PC-3 (cell line): ENCODE results near the gene CYTIP. TPM values are rescaled to one million over a fixed set of nuclear protein-coding genes. Genes with fewer than 3 reads are reported as not detected.
A peak's percentile ranks its signal among the peaks of the same experiment; 100 is the strongest.
"Not testable (repeated sequence)": the region's sequence is repeated elsewhere in the genome, so short reads cannot be mapped to it uniquely, and the experiment has no call there.

Source experiments
- ATAC-seq: fragments of 200-7000 bp; cut with Tn5 transposase; 2 replicates; pipeline ENCODE4 v1.9.1; 2020; ENCODE audit warnings: mild to moderate bottlenecking, moderate library complexity
- BruUV-seq: library from RNA; stranded (reverse); fragments of 400-500 nt; replicated peaks from 2 replicates; lab custom pipeline; 2021; lab: Mats Ljungman, UMichigan
- CTCF ChIA-PET: fragments of 300-600 bp; sonication (Branson Sonifier 250); formaldehyde crosslinking; loops from one replicate; lab custom pipeline; 2022; ENCODE audit warnings: antibody characterized with exemption; lab: Charles Lee
- POLR2A ChIA-PET: fragments of 300-600 bp; sonication (Branson Sonifier 250); formaldehyde crosslinking; loops from one replicate; lab custom pipeline; 2022; ENCODE audit warnings: antibody characterized with exemption; ENCODE audit not compliant: unreplicated experiment; lab: Charles Lee
- DNase-seq: peaks from one replicate; pipeline ENCODE4 v3.0.0-alpha.2; 2015
- H2AFZ ChIP-seq: fragments of 300-600 bp; sonication (generic); 2 replicates; pipeline ENCODE4 v1.6.0; 2016; ENCODE audit warnings: antibody characterized with exemption, low read length
- H3F3A ChIP-seq: fragments of 300-600 bp; sonication (generic); one replicate; pipeline ENCODE4 v1.6.0; 2017; ENCODE audit warnings: antibody characterized with exemption, low read length, control low read depth, mild to moderate bottlenecking; ENCODE audit not compliant: unreplicated experiment
- H3K27ac ChIP-seq: fragments of 300-600 bp; sonication (generic); 2 replicates; pipeline ENCODE4 v1.5.1; 2016; ENCODE audit warnings: mild to moderate bottlenecking, low read length
- H3K27me3 ChIP-seq: fragments of 300-600 bp; sonication (generic); 2 replicates; pipeline ENCODE4 v1.6.1; 2016; ENCODE audit warnings: low read length, mixed read lengths
- H3K36me3 ChIP-seq: fragments of 300-600 bp; sonication (generic); 2 replicates; pipeline ENCODE4 v1.6.1; 2016; ENCODE audit warnings: low read depth, mixed run types, low read length, mixed read lengths
- H3K4me1 ChIP-seq: fragments of 300-600 bp; sonication (generic); 2 replicates; pipeline ENCODE4 v1.5.1; 2016; ENCODE audit warnings: low read length; ENCODE audit not compliant: insufficient read depth
- H3K4me2 ChIP-seq: fragments of 300-600 bp; sonication (generic); 2 replicates; pipeline ENCODE4 v1.6.0; 2016; ENCODE audit warnings: low read length
- H3K4me3 ChIP-seq: fragments of 300-600 bp; sonication (generic); 2 replicates; pipeline ENCODE4 v1.5.1; 2016; ENCODE audit warnings: mild to moderate bottlenecking, low read length, mixed read lengths
- H3K79me2 ChIP-seq: fragments of 300-600 bp; sonication (generic); 2 replicates; pipeline ENCODE4 v1.6.1; 2017; ENCODE audit warnings: low read length, mixed read lengths
- H3K9ac ChIP-seq: fragments of 300-600 bp; sonication (generic); 2 replicates; pipeline ENCODE4 v1.6.0; 2016; ENCODE audit warnings: mild to moderate bottlenecking, low read length
- H3K9me2 ChIP-seq: fragments of 300-600 bp; sonication (generic); replicated peaks from 2 replicates; pipeline ENCODE4 v1.6.1; 2016; ENCODE audit warnings: mixed run types, low read length, mixed read lengths
- H3K9me3 ChIP-seq: fragments of 300-600 bp; sonication (generic); 2 replicates; pipeline ENCODE4 v1.6.1; 2016; ENCODE audit warnings: low read length, mixed read lengths
- H4K20me1 ChIP-seq: fragments of 300-600 bp; sonication (generic); 2 replicates; pipeline ENCODE4 v1.6.1; 2016; ENCODE audit warnings: low read length, mixed read lengths
- CTCF ChIP-seq: fragments of 300-600 bp; sonication (generic); conservative IDR thresholded peaks from 2 replicates; pipeline ENCODE4 v1.5.1; 2017; ENCODE audit warnings: antibody characterized with exemption, low read depth, mild to moderate bottlenecking, low read length
- EZH2 ChIP-seq: fragments of 300-600 bp; sonication (generic); IDR thresholded peaks from one replicate; pipeline ENCODE4 v1.6.1; 2017; ENCODE audit warnings: antibody characterized with exemption, mild to moderate bottlenecking, low read length; ENCODE audit not compliant: unreplicated experiment
- EZH2phosphoT487 ChIP-seq: fragments of 300-600 bp; sonication (generic); IDR thresholded peaks from 2 replicates; pipeline ENCODE4 v1.6.1; 2018; ENCODE audit warnings: mild to moderate bottlenecking, antibody characterized with exemption, low read length, borderline replicate concordance
- intact Hi-C: fragments of 100-400 bp; cut with micrococcal nuclease; formaldehyde crosslinking; loops from 2 replicates; pipeline ENCODE4 v1.9.0; 2023
- total RNA-seq: library from RNA; depleted of rRNA; stranded (reverse); fragments of >200 nt; gene quantifications from 2 replicates; pipeline ENCODE4 v1.2.3, GENCODE V29; 2014

The CYTIP gene
- total RNA-seq, 1 experiment from 2014 or later, result 0.26 TPM

GRCh38 chr2:157404363-157404762 lies 39.5 kb downstream of the CYTIP start:
- peak; percentile 46 for DNase-seq
- no peak overlapping the region for H3K9ac ChIP-seq
- 0 out of 2 replicates have a peak, but pooled peaks have one; percentile 27 for ATAC-seq
- H4K20me1 ChIP-seq, result no peaks in the 10 kb centered on the region
- no peak overlapping the region for H3K27ac ChIP-seq
- no peaks in the 10 kb centered on the region for H3K9me2 ChIP-seq
- TF ChIP-seq CTCF (no peak), EZH2phosphoT487 (no peak), EZH2 (no peak)
- ChIA-PET POLR2A (no interaction called here), CTCF (interaction anchor here (0.6 kb wide), 1 partner anchor 20 kb away, joined by 3 read pairs; no protein-coding TSS in a partner anchor)
- H3K4me1 ChIP-seq, result no peaks in the 10 kb centered on the region
- H3K4me2 ChIP-seq, result no peak overlapping the region
- no peaks in the 10 kb centered on the region for H3K9me3 ChIP-seq
- no TSS peak for BruUV-seq
- intact Hi-C loops, result no loop called here
- H3K27me3 ChIP-seq, result no peaks in the 10 kb centered on the region
- no peak overlapping the region for H2AFZ ChIP-seq
- no peaks in the 10 kb centered on the region for H3K79me2 ChIP-seq
- no peaks in the 10 kb centered on the region for H3K36me3 ChIP-seq
- no peaks in the 10 kb centered on the region for H3F3A ChIP-seq
- no peak overlapping the region for H3K4me3 ChIP-seq

GRCh38 chr2:157402801-157403485 lies 40.9 kb downstream of the CYTIP start:
- H3K4me1 ChIP-seq, H3K79me2 ChIP-seq, POLR2A ChIA-PET, H3K27me3 ChIP-seq, H3F3A ChIP-seq, H3K9me2 ChIP-seq, H3K9me3 ChIP-seq, H4K20me1 ChIP-seq, DNase-seq, H3K9ac ChIP-seq, intact Hi-C loops, H3K4me3 ChIP-seq, ATAC-seq, CTCF ChIA-PET, H2AFZ ChIP-seq, H3K36me3 ChIP-seq, H3K4me2 ChIP-seq, H3K27ac ChIP-seq, BruUV-seq: not testable (repeated sequence)

- Histone ChIP-seq H3F3A (no peaks in the 10 kb centered on the region), H3K4me1 (no peaks in the 10 kb centered on the region), H3K9ac (no peak overlapping the region), H2AFZ (no peak overlapping the region), H3K9me3 (no peaks in the 10 kb centered on the region), H3K79me2 (no peaks in the 10 kb centered on the region), H3K36me3 (no peaks in the 10 kb centered on the region), H4K20me1 (no peaks in the 10 kb centered on the region), H3K9me2 (no peaks in the 10 kb centered on the region), H3K27ac (no peak overlapping the region), H3K27me3 (peaks cover 2% of the 10 kb centered on the region; the same call in 1 of the 2 replicates), H3K4me2 (no peak overlapping the region), H3K4me3 (no peak overlapping the region)
- CTCF ChIA-PET, result no interaction called here
- DNase-seq (no peak), ATAC-seq (no peak)
- TF ChIP-seq EZH2phosphoT487, result no peak
- TF ChIP-seq EZH2, result no peak
- TF ChIP-seq CTCF, result no peak
- BruUV-seq, result no TSS peak
- intact Hi-C loops, result no loop called here
- POLR2A ChIA-PET, result no interaction called here
These were observed 48.1 kb downstream of the CYTIP start for GRCh38 chr2:157395811-157396210.
